ENCODE data around the gene CNTNAP1. TPM values are rescaled to one million over a fixed set of nuclear protein-coding genes. Genes with fewer than 3 reads are reported as not detected.

The CNTNAP1 gene
- polyA plus RNA-seq, 1 experiment = 53.7 TPM

- Histone ChIP-seq H3K4me3 (ENCODE audit: low read depth, low read length) (no peak overlapping the region), H3K27ac (ENCODE audit: low read depth, low read length) (peak overlapping the region; percentile 57), H3K9me3 (ENCODE audit: control insufficient read depth, insufficient read depth, low read length) (no peaks in the 10 kb centered on the region; the same call in 1 of the 2 replicates), H3K27me3 (ENCODE audit: control insufficient read depth, insufficient read depth, low read length) (no peaks in the 10 kb centered on the region)
- ChIA-PET CTCF (no interaction called here), POLR2A (interaction anchor here (1.2 to 2.1 kb wide), 2 partner anchors 9 to 59 kb away, joined by 3 to 12 read pairs; partner anchors contain the start of gene PLEKHH3)
- TF ChIP-seq CTCF (IDR thresholded peaks at IDR 0.05; ENCODE audit: low read depth, low read length) = no peak
- DNase-seq (ENCODE audit: low read depth, low spot score) = no peak
Measured at GRCh38 chr17:42667088-42667951, 15.0 kb upstream of the CNTNAP1 start.

- ChIA-PET POLR2A (interaction anchor here (1.0 to 1.4 kb wide), 2 partner anchors 10 to 15 kb away, joined by 4 to 5 read pairs; partner anchors contain the start of gene TUBG2), CTCF (no interaction called here)
- Histone ChIP-seq H3K27me3 (ENCODE audit: control insufficient read depth, insufficient read depth, low read length) (no peaks in the 10 kb centered on the region), H3K4me3 (ENCODE audit: low read depth, low read length) (no peak overlapping the region), H3K27ac (ENCODE audit: low read depth, low read length) (no peak overlapping the region), H3K9me3 (ENCODE audit: control insufficient read depth, insufficient read depth, low read length) (no peaks in the 10 kb centered on the region; the same call in 1 of the 2 replicates)
- no peak for DNase-seq (ENCODE audit: low read depth, low spot score)
- TF ChIP-seq CTCF (IDR thresholded peaks at IDR 0.05; ENCODE audit: low read depth, low read length) = no peak
Measured at GRCh38 chr17:42669705-42669976, 12.7 kb upstream of the CNTNAP1 start.

GRCh38 chr17:42669977-42670788 is 12.1 kb upstream of the CNTNAP1 start:
- CTCF ChIA-PET = no interaction called here
- DNase-seq (ENCODE audit: low read depth, low spot score) = no peak

GRCh38 chr17:42670789-42671657 is 11.3 kb upstream of the CNTNAP1 start:
- Histone ChIP-seq H3K9me3 (ENCODE audit: control insufficient read depth, insufficient read depth, low read length) (no peaks in the 10 kb centered on the region; the same call in 1 of the 2 replicates), H3K27ac (ENCODE audit: low read depth, low read length) (no peak overlapping the region), H3K27me3 (ENCODE audit: control insufficient read depth, insufficient read depth, low read length) (no peaks in the 10 kb centered on the region), H3K4me3 (ENCODE audit: low read depth, low read length) (no peak overlapping the region)
- POLR2A ChIA-PET = no interaction called here
- TF ChIP-seq CTCF (IDR thresholded peaks at IDR 0.05; ENCODE audit: low read depth, low read length) = no peak
- CTCF ChIA-PET = no interaction called here
- no peak for DNase-seq (ENCODE audit: low read depth, low spot score)

More at GRCh38 chr17:42669977-42670788, 12.1 kb upstream of the CNTNAP1 start:
- Histone ChIP-seq H3K27ac (ENCODE audit: low read depth, low read length) (no peak overlapping the region), H3K9me3 (ENCODE audit: control insufficient read depth, insufficient read depth, low read length) (no peaks in the 10 kb centered on the region; the same call in 1 of the 2 replicates), H3K4me3 (ENCODE audit: low read depth, low read length) (no peak overlapping the region), H3K27me3 (ENCODE audit: control insufficient read depth, insufficient read depth, low read length) (no peaks in the 10 kb centered on the region)
- POLR2A ChIA-PET = interaction anchor here (1.0 to 1.4 kb wide), 2 partner anchors 11 to 15 kb away, joined by 4 to 5 read pairs; partner anchors contain the start of gene TUBG2
- no peak for TF ChIP-seq CTCF (IDR thresholded peaks at IDR 0.05; ENCODE audit: low read depth, low read length)

Measured in AG04450 (cell line).